HEK293 (cell line): ENCODE data around the gene SULT2B1.

Experiments
- CTCF ChIA-PET: fragments of 350-600 bp; formaldehyde crosslinking; extraction: SDS; loops from one replicate; lab custom pipeline; 2021; ENCODE audit warnings: antibody characterized with exemption; lab: Yijun Ruan, JAX
- POLR2A ChIA-PET: fragments of 300-600 bp; formaldehyde crosslinking; extraction: SDS; loops from one replicate; lab custom pipeline; 2020; ENCODE audit warnings: antibody characterized with exemption, inconsistent platforms; lab: Yijun Ruan, JAX
- H3K27ac ChIP-seq: fragments of 200-500 bp; sonication (Bioruptor generic); 2 replicates; pipeline ENCODE4 v1.5.1; 2014; ENCODE audit warnings: low read depth, low read length, control low read depth, inconsistent platforms; ENCODE audit errors: extremely low read depth
- H3K36me3 ChIP-seq, 2 experiments: fragments of 200-500 bp in 1 of 2; sonication (Bioruptor generic) in 1 of 2; 1 replicate in 1 of 2; 2 replicates in 1 of 2; pipeline ENCODE4 v1.5.1; 2014 to 2017; ENCODE audit warnings: inconsistent platforms in 2 of 2, low read length in 2 of 2; ENCODE audit not compliant: control insufficient read depth in 2 of 2, insufficient read depth in 1 of 2
- H3K4me1 ChIP-seq: fragments of 200-500 bp; sonication (Bioruptor generic); 2 replicates; pipeline ENCODE4 v1.5.1; 2014; ENCODE audit warnings: mild to moderate bottlenecking, low read length, inconsistent platforms; ENCODE audit not compliant: control insufficient read depth, insufficient read depth
- H3K4me3 ChIP-seq: 2 replicates; pipeline ENCODE4 v1.5.1; 2011; ENCODE audit warnings: low read depth, mild to moderate bottlenecking, control low read depth, low read length, moderate library complexity
- H3K9me3 ChIP-seq: fragments of 200-500 bp; sonication (Bioruptor generic); 2 replicates; pipeline ENCODE4 v1.5.1; 2014; ENCODE audit warnings: low read depth, low read length, inconsistent platforms; ENCODE audit not compliant: control insufficient read depth, insufficient read depth
- BCL6B ChIP-seq: fragments of 450-650 bp; formaldehyde crosslinking; IDR thresholded peaks from 2 replicates; pipeline ENCODE4 v1.5.1; 2017; ENCODE audit warnings: missing biosample characterization, missing genetic modification characterization
- EGR2 ChIP-seq: fragments of 450-650 bp; formaldehyde crosslinking; IDR thresholded peaks from 2 replicates; pipeline ENCODE4 v1.5.1; 2016; ENCODE audit warnings: low read depth, missing biosample characterization, missing genetic modification characterization
- FEZF1 ChIP-seq: fragments of 450-650 bp; formaldehyde crosslinking; IDR thresholded peaks from 2 replicates; pipeline ENCODE4 v1.5.1; 2016; ENCODE audit warnings: missing biosample characterization, missing genetic modification characterization
- GFI1B ChIP-seq: fragments of 450-650 bp; formaldehyde crosslinking; IDR thresholded peaks from 2 replicates; pipeline ENCODE4 v1.5.1; 2016; ENCODE audit warnings: missing biosample characterization, missing genetic modification characterization
- KLF10 ChIP-seq: fragments of 450-650 bp; IDR thresholded peaks from 2 replicates; pipeline ENCODE4 v1.5.1; 2018; ENCODE audit warnings: missing biosample characterization, mild to moderate bottlenecking, missing genetic modification characterization
- MEIS1 ChIP-seq: sonication (generic); formaldehyde crosslinking; IDR thresholded peaks from 2 replicates; pipeline ENCODE4 v1.8.1; 2022; ENCODE audit warnings: missing genetic modification reagents, mild to moderate bottlenecking, borderline replicate concordance
- SP2 ChIP-seq: fragments of 450-650 bp; formaldehyde crosslinking; IDR thresholded peaks from 2 replicates; pipeline ENCODE4 v1.5.1; 2016; ENCODE audit warnings: missing biosample characterization, missing genetic modification characterization
- SP3 ChIP-seq: fragments of 450-650 bp; formaldehyde crosslinking; IDR thresholded peaks from 2 replicates; pipeline ENCODE4 v1.5.1; 2016; ENCODE audit warnings: missing biosample characterization, missing genetic modification characterization
- YY2 ChIP-seq: fragments of 450-650 bp; formaldehyde crosslinking; IDR thresholded peaks from 2 replicates; pipeline ENCODE4 v1.5.1; 2016; ENCODE audit warnings: missing biosample characterization, missing genetic modification characterization
- ZBTB44 ChIP-seq: fragments of 450-650 bp; IDR thresholded peaks from 2 replicates; pipeline ENCODE4 v1.5.1; 2018; ENCODE audit warnings: missing biosample characterization, mild to moderate bottlenecking, missing genetic modification characterization
- ZBTB6 ChIP-seq: fragments of 450-650 bp; formaldehyde crosslinking; IDR thresholded peaks from 2 replicates; pipeline ENCODE4 v1.5.1; 2017; ENCODE audit warnings: missing biosample characterization, missing genetic modification characterization
- ZBTB7A ChIP-seq: fragments of 450-650 bp; formaldehyde crosslinking; IDR thresholded peaks from 2 replicates; pipeline ENCODE4 v1.5.1; 2016; ENCODE audit warnings: low read depth, missing biosample characterization, missing genetic modification characterization
- ZEB2 ChIP-seq: fragments of 450-650 bp; formaldehyde crosslinking; IDR thresholded peaks from 2 replicates; pipeline ENCODE4 v1.5.1; 2016; ENCODE audit warnings: missing biosample characterization, missing genetic modification characterization
- ZFP37 ChIP-seq: fragments of 450-650 bp; formaldehyde crosslinking; IDR thresholded peaks from 2 replicates; pipeline ENCODE4 v1.5.1; 2016; ENCODE audit warnings: missing biosample characterization, missing genetic modification characterization
- ZNF155 ChIP-seq: fragments of 450-650 bp; formaldehyde crosslinking; IDR thresholded peaks from 2 replicates; pipeline ENCODE4 v1.5.1; 2016; ENCODE audit warnings: missing biosample characterization, missing genetic modification characterization
- ZNF19 ChIP-seq: fragments of 450-650 bp; formaldehyde crosslinking; IDR thresholded peaks from 2 replicates; pipeline ENCODE4; 2016; ENCODE audit warnings: missing biosample characterization, missing genetic modification characterization, low read depth
- ZNF2 ChIP-seq: fragments of 450-650 bp; formaldehyde crosslinking; IDR thresholded peaks from 2 replicates; pipeline ENCODE4 v1.5.1; 2016; ENCODE audit warnings: missing biosample characterization, missing genetic modification characterization
- ZNF202 ChIP-seq: fragments of 450-650 bp; formaldehyde crosslinking; IDR thresholded peaks from 2 replicates; pipeline ENCODE4 v1.5.1; 2016; ENCODE audit warnings: missing biosample characterization, missing genetic modification characterization, borderline replicate concordance
- ZNF350 ChIP-seq: fragments of 450-650 bp; formaldehyde crosslinking; IDR thresholded peaks from 2 replicates; pipeline ENCODE4 v1.5.0; 2017; ENCODE audit warnings: missing biosample characterization, mild to moderate bottlenecking, missing genetic modification characterization
- ZNF366 ChIP-seq: fragments of 450-650 bp; formaldehyde crosslinking; conservative IDR thresholded peaks from 2 replicates; pipeline ENCODE4 v1.5.1; 2016; ENCODE audit warnings: missing biosample characterization, missing genetic modification characterization
- ZNF416 ChIP-seq: fragments of 450-650 bp; formaldehyde crosslinking; IDR thresholded peaks from 2 replicates; pipeline ENCODE4 v1.5.1; 2016; ENCODE audit warnings: missing biosample characterization, missing genetic modification characterization
- ZNF473 ChIP-seq: fragments of 450-650 bp; formaldehyde crosslinking; IDR thresholded peaks from 2 replicates; pipeline ENCODE4 v1.5.1; 2017; ENCODE audit warnings: missing biosample characterization, missing genetic modification characterization
- ZNF548 ChIP-seq: fragments of 450-650 bp; formaldehyde crosslinking; IDR thresholded peaks from 2 replicates; pipeline ENCODE4 v1.5.1; 2016; ENCODE audit warnings: missing biosample characterization, missing genetic modification characterization
- ZNF571 ChIP-seq: fragments of 450-650 bp; formaldehyde crosslinking; IDR thresholded peaks from 2 replicates; pipeline ENCODE4 v1.5.0; 2017; ENCODE audit warnings: missing biosample characterization, missing genetic modification characterization
- ZNF596 ChIP-seq: fragments of 450-650 bp; IDR thresholded peaks from 2 replicates; pipeline ENCODE4 v1.5.0; 2018; ENCODE audit warnings: missing biosample characterization, mild to moderate bottlenecking, missing genetic modification characterization, moderate library complexity
- ZNF600 ChIP-seq: fragments of 450-650 bp; formaldehyde crosslinking; IDR thresholded peaks from 2 replicates; pipeline ENCODE4 v1.5.1; 2016; ENCODE audit warnings: missing biosample characterization, missing genetic modification characterization
- ZNF747 ChIP-seq: fragments of 450-650 bp; formaldehyde crosslinking; IDR thresholded peaks from 2 replicates; pipeline ENCODE4 v1.5.1; 2016; ENCODE audit warnings: missing biosample characterization, missing genetic modification characterization
- ZNF837 ChIP-seq: fragments of 450-650 bp; formaldehyde crosslinking; IDR thresholded peaks from 2 replicates; pipeline ENCODE4 v1.5.1; 2016; ENCODE audit warnings: missing biosample characterization, missing genetic modification characterization
- ZXDB ChIP-seq: fragments of 450-650 bp; formaldehyde crosslinking; IDR thresholded peaks from 2 replicates; pipeline ENCODE4 v1.5.1; 2016; ENCODE audit warnings: missing biosample characterization, missing genetic modification characterization
- TF ChIP-seq, protein P1 (sequence below): fragments of 450-650 bp; formaldehyde crosslinking; IDR thresholded peaks from 2 replicates; pipeline ENCODE4 v1.5.1; 2017; ENCODE audit warnings: missing biosample characterization, missing genetic modification characterization
- TF ChIP-seq, protein P2 (sequence below): fragments of 450-650 bp; formaldehyde crosslinking; IDR thresholded peaks from 2 replicates; pipeline ENCODE4 v1.5.1; 2016; ENCODE audit warnings: missing biosample characterization, missing genetic modification characterization

SULT2B1 gene

GRCh38 chr19:48646001-48646721 is 94.2 kb downstream of the SULT2B1 start, which contains the start of gene CA11:
Gene CA11 (minus strand): TSS chr19:48646187. CDS start chr19:48645632, 555 bp downstream.
- ChIA-PET CTCF (interaction anchor here (0.5 to 3.5 kb wide), 31 partner anchors 8 to 624 kb away, joined by 3 to 30 read pairs (median 3); partner anchors contain the start of gene HSD17B14), POLR2A (interaction anchor here (0.5 to 3.9 kb wide), 25 partner anchors 8 to 354 kb away, joined by 3 to 39 read pairs (median 4); partner anchors contain the start of genes BCAT2, DBP, FUT1 and RPL18)
- Histone ChIP-seq H3K4me3 (peak within 1 kb of the TSS; percentile 44), H3K4me1 (peaks cover 9% of the 10 kb centered on the region), H3K9me3 (no peaks in the 10 kb centered on the region), H3K36me3 (no peaks in the 10 kb centered on the region), H3K27ac (peak within 1 kb of the TSS; percentile 70)
- peak; percentile 100 for TF ChIP-seq ZNF366
- TF ChIP-seq ZFP37 (tag by site-specific recombination), result no peak
- no peak for TF ChIP-seq ZNF350 (tag by site-specific recombination)
- no peak for TF ChIP-seq ZNF747 (tag by site-specific recombination)
- TF ChIP-seq ZNF19 (tag by site-specific recombination), result no peak
- no peak for TF ChIP-seq ZNF571 (tag by site-specific recombination)
- TF ChIP-seq, protein P1, sequence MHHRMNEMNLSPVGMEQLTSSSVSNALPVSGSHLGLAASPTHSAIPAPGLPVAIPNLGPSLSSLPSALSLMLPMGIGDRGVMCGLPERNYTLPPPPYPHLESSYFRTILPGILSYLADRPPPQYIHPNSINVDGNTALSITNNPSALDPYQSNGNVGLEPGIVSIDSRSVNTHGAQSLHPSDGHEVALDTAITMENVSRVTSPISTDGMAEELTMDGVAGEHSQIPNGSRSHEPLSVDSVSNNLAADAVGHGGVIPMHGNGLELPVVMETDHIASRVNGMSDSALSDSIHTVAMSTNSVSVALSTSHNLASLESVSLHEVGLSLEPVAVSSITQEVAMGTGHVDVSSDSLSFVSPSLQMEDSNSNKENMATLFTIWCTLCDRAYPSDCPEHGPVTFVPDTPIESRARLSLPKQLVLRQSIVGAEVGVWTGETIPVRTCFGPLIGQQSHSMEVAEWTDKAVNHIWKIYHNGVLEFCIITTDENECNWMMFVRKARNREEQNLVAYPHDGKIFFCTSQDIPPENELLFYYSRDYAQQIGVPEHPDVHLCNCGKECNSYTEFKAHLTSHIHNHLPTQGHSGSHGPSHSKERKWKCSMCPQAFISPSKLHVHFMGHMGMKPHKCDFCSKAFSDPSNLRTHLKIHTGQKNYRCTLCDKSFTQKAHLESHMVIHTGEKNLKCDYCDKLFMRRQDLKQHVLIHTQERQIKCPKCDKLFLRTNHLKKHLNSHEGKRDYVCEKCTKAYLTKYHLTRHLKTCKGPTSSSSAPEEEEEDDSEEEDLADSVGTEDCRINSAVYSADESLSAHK (tag by site-specific recombination), result peak; percentile 61
- peak; percentile 32; the same call in 1 of the 2 replicates for TF ChIP-seq FEZF1 (tag by site-specific recombination)
- TF ChIP-seq ZNF2 (tag by site-specific recombination), result no peak
- TF ChIP-seq MEIS1, result no peak
- peak; percentile 99 for TF ChIP-seq EGR2 (tag by site-specific recombination)
- TF ChIP-seq ZBTB6 (tag by site-specific recombination), result 0 out of 2 replicates have a peak, but pooled peaks have one; percentile 37
- TF ChIP-seq, protein P2, sequence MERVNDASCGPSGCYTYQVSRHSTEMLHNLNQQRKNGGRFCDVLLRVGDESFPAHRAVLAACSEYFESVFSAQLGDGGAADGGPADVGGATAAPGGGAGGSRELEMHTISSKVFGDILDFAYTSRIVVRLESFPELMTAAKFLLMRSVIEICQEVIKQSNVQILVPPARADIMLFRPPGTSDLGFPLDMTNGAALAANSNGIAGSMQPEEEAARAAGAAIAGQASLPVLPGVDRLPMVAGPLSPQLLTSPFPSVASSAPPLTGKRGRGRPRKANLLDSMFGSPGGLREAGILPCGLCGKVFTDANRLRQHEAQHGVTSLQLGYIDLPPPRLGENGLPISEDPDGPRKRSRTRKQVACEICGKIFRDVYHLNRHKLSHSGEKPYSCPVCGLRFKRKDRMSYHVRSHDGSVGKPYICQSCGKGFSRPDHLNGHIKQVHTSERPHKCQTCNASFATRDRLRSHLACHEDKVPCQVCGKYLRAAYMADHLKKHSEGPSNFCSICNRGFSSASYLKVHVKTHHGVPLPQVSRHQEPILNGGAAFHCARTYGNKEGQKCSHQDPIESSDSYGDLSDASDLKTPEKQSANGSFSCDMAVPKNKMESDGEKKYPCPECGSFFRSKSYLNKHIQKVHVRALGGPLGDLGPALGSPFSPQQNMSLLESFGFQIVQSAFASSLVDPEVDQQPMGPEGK (tag by site-specific recombination), result peak; percentile 98
- TF ChIP-seq SP2 (tag by site-specific recombination), result peak; percentile 75
- no peak for TF ChIP-seq BCL6B
- peak; percentile 77 for TF ChIP-seq KLF10 (tag by site-specific recombination)
- no peak for TF ChIP-seq ZNF548 (tag by site-specific recombination)
- TF ChIP-seq ZNF600 (tag by site-specific recombination), result peak; percentile 89; the same call in 1 of the 2 replicates
- TF ChIP-seq ZNF202 (tag by site-specific recombination), result no peak
- no peak; the same call in 1 of the 2 replicates for TF ChIP-seq ZBTB7A (tag by site-specific recombination)
- peak; percentile 80 for TF ChIP-seq ZXDB (tag by site-specific recombination)
- peak; percentile 64; the same call in 1 of the 2 replicates for TF ChIP-seq ZBTB44
- TF ChIP-seq ZNF416 (tag by site-specific recombination), result no peak
- no peak for TF ChIP-seq ZNF155 (tag by site-specific recombination)
- no peak for TF ChIP-seq ZEB2 (tag by site-specific recombination)
- no peak for TF ChIP-seq ZNF473 (tag by site-specific recombination)
- TF ChIP-seq SP3 (tag by site-specific recombination), result peak; percentile 74
- no peak for TF ChIP-seq ZNF837 (tag by site-specific recombination)
- peak; percentile 24; the same call in 1 of the 2 replicates for TF ChIP-seq ZNF596 (tag by site-specific recombination)
- TF ChIP-seq GFI1B (tag by site-specific recombination), result no peak
- no peak; the same call in 1 of the 2 replicates for TF ChIP-seq YY2
